Stimulated activated CD8-positive, alpha-beta memory T cell treated with anti-CD3 and anti-CD28 coated beads, Interleukin-2, amount 100 ng/mL, for 1 hour (primary cell): ENCODE data around the gene TRIP4.
"Not testable (repeated sequence)": the region's sequence is repeated elsewhere in the genome, so short reads cannot be mapped to it uniquely, and the experiment has no call there.

Experiments used
- DNase-seq, 2 donors: peaks; one replicate each; pipeline ENCODE4 v3.0.0-alpha.2; 2020; ENCODE audit warnings: low read depth in 2 of 2

Gene TRIP4

DNA sequence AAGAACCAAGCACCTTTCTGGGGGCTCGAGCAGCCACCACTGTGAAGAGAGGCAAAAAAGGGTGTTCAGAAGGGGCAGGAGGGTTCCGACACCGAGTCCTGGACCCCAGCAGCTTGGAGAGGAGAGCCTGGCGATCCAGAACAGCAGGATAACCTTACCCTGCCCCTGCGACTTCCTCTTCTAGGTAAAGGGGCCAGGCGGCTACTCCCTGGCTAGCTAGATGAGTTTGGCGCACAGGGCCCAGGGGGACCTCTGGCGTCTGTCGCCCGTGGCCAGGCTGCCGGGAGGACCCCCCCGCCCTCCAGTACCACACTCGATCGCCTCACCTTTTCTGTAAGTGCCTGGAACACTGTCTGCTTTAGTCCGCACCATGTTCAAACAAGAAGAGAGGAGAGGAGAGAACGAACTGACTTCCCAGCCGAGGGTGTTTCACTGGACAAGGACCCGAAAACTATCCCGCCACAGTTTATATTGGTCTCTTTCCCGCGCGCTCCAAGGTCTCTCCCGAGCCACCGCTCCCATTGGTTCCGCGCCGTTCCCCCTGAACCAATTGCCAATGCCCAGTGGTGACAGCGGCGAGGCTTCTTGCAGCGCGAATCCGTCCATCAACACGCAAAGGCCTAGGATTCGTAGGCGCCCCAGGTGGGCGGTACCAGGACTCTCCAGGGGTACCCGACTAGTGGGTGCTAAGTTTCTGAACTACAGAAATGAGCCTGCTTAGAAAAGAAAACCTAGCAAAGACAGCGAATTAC lies 6.5 kb upstream of the TRIP4 start, which contains the start of gene PCLAF:
Gene PCLAF, minus strand, starts transcription at position 442 of the 752 bp plus-strand sequence. Its CDS starts 70 bp downstream, at position 372.
- peak; percentile 72 to 81 for DNase-seq

DNA sequence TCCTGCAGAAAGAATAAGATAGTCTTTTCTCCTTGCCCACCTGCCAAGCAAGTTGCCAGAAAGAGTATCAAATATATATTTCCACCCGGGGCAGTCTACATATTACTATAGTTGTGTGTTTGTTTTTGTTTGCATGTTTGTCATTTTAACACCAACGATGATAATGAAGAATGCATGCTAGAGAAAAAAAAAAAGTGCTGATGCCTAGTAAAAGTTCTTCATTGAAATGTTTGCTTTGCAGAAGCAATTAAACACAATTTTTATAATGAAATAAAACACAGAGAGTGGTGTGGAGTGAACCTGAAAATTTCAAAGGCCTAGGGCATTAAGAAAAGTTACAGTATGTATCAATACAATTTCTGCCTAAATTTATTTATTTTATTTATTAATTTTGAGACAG lies 3.9 kb upstream of the TRIP4 start:
- no peak for DNase-seq

DNA sequence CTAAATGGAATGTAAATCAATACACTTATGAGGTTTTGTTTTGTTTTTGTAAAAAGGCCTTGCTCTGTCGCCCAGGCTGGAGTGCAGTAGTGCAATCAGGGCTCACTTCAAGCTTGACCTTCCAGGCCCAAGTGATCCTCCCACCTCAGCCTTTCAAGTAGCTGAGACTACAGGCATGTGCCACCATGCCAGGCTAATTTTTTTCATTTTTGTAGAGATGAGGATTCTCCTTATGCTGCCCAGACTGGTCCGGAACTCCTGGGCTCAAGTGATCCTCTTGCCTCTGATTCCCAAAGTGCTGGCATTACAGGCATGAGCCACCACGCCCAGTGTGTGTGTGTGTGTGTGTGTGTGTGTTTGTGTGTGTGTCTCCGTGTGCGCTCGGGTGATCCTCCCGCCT lies 1.3 kb upstream of the TRIP4 start:
- no peak for DNase-seq

DNA sequence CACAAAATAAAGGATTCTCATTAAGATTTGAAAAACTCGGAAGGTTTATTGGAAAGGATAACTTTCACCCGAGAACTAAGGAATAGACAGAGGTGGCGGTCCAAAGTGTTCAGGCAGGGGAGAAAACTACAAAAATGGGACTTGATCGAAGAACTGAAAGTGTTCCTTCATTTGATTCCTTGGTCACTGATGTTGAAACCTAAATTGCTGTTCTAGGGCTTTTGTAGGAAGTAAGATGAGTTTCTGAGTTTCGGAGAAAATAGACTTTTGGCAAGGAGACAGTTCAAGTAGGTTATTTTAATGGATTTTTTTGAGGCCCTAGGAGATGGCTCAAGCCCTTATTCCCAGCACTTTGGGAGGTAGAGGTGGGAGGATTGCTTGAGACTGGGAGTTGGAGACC lies 1.4 kb downstream of the TRIP4 start:
- no peak for DNase-seq

DNA sequence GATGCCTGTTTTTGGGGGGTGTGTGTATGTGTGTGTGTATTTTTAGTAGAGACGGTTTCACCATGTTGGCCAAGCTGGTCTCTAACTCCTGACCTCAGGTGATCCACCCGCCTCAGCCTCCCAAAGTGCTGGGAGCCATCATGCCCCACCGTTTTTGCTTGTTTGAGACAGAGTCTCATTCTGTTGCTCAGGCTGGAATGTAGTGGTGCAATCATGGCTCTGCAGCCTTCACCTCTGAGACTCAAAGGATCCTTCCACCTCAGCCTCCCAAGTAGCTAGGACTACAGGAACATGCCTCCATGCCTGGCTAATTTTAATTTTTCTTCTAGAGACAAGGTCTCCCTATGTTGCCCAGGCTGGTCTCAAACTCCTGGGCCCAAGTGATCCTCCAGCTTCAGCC lies 4.8 kb downstream of the TRIP4 start:
- not testable (repeated sequence) for DNase-seq

DNA sequence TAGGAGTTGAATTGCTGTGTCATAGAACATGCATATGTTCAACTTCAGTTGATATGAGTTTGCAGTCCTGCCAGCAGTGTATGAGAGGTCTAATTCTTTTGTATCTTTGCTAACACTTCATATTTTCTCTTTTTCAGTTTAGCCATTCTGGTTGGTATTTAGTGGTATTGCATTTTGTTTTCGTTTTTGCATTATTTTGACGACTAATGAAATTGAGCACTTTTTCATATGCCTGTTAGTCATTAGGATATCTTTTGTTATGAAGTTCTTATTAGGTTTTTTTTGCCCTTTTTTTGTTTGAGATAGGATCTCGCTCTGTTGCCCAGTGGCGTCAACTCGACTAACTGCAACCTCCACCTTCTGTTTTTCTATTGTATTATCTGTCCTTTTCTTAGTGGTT lies 9.2 kb downstream of the TRIP4 start:
- no peak for DNase-seq

DNA sequence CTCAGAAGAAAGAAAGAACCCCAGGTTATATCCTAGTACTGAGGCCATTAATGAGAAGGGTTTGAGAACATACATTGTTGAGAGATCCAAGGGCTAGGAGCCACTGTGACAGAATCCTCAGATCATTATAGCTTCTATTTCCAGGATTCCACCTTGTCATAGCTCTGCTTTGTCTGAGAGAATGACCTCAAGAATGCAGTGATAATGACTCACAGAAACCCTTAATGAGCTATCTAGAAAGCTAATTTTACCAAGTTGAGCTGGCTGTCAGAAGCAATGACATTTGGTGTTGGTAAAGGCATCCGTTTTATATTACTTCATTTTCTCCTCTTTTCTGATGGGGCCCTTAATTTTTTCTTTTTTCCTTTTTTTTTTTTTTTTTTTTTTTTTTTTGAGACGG lies 10.9 kb downstream of the TRIP4 start:
- no peak for DNase-seq

DNA sequence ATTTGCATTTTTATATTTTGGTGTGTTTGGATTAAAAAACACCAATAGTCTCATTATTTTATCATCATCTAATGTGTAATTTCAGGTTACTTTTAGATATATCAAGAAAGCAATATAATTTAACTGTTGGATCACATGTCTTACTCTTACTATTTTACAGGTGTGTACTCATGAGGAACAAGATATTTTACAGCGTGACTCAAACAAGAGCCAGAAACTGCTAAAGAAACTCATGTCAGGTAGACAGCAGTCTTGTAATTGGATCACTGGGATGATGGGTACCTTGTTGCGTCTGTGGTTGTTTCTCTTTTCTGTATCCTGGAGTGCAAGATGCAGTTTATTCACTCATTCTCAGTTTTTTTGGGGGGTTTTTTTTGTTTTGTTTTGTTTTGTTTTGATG lies 12.9 kb downstream of the TRIP4 start:
- DNase-seq, result no peak

DNA sequence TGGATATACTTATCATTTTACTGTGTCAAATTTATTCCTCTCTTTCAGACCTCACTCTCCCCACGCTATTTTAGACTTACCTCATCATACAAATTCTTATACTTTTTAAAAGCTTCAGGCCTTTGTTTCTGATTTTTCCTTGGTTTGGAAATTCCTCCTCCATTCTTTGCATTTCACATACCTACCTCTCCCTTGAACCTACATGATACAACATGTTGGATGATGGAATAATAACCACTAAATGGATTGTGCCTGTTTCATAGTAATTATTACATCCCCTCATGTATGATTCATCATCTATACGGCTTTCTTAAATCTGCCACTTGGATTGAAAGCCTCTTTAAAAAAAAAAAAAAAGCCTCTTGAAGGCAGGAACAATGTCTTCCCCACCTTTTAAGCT lies 24.6 kb downstream of the TRIP4 start:
- no peak for DNase-seq

DNA sequence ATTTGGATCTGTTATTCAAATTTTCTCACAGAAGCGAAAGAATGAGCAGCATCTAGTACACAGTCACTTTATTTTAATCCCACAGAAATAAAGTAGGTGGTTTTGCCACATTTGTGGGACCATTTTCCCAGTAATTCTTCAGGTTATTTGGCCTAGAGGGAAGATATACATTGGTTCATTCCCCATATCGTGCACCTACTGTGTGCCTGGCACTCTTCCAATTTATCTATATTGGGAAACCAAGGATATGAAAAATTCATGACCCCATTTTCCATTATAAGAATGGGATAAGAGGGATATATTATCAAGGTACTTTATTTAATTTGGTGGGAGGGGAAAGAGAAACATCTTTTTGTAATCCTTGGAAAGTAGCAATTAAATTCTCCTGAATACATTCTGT lies 35.1 kb downstream of the TRIP4 start:
- no peak for DNase-seq

DNA sequence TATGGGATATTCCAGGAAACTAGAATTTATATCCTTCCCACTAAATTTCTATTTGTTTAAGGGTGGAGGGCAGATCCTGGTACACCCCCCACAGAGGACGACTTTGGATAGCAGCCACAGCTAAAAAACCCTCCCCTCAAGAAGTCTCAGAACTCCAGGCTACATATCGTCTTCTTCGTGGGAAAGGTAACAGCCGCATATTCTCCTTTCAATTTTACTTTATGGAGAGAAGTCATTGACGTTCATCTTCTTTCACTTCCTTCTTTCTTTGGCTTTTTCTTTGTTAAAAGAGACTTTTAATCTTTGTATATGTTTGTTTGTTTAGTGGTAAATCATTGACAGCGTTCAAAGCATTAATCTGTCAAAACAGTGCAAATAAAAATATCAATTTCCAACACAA lies 36.3 kb downstream of the TRIP4 start:
- DNase-seq, result no peak

DNA sequence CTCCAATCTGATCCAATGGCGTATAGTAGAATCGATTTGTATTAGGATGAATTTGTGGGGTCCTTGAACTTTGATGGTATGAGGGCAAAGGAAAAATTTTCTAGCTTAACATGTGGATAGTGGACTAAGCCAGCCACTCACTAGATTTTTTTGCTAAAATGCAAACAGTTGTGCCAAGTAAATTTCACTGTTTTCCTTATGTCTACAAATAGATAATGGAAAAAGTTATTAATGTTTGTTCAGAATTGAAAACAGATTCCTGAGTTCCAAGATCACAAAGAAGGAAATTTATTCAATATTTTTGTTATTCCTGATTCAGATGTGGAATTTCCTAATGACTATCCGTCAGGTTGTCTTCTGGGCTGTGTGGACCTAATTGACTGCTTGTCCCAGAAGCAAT lies 37.6 kb downstream of the TRIP4 start:
- DNase-seq, result no peak

DNA sequence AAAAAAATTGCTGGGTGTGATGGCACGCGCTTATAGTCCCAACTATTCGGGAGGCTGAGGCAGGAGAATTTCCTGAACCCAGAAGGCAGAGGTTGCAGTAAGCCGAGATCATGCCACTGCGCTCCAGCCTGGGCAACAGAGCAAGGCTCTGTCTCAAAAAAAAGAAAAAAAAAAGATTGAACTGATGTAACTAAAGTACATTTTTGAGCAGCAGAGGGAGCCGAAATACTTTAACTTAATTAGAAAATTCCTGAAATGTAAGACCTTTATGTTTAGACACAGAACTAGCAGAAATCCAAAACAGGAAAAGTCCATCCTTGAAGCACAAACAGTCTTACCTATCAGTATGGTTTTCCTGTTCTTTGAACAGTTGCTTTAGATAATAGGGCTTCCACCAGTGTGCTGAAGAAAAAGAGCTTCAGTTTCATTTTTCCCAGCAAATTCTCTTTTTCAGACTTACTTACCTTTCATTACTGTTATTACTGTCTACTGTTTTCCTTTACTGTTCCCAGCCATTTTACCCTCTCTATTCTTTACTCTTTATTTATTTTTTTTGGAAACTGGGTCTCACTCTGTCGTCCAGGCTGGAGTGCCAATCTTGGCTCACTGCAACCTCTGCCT lies 39.3 kb downstream of the TRIP4 start:
- no peak for DNase-seq

DNA sequence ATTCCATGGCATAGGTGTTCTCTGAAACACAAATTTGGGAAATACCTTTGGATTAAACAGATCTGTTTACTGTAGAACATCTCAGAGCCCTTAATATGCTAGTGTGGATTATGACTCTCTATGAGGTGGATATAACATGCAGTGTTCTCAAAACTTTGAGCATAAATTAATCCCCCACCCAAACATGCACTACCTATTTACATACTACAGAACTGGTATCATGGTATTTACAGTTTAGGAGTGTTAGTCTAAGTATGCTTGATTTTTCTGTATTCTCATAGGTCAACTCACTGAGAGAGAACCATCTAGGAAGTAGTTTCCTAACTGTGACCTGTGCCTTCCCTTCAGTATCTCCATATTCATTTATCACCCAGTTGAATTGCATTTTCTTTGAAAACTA lies 41.8 kb downstream of the TRIP4 start:
- DNase-seq, result no peak

DNA sequence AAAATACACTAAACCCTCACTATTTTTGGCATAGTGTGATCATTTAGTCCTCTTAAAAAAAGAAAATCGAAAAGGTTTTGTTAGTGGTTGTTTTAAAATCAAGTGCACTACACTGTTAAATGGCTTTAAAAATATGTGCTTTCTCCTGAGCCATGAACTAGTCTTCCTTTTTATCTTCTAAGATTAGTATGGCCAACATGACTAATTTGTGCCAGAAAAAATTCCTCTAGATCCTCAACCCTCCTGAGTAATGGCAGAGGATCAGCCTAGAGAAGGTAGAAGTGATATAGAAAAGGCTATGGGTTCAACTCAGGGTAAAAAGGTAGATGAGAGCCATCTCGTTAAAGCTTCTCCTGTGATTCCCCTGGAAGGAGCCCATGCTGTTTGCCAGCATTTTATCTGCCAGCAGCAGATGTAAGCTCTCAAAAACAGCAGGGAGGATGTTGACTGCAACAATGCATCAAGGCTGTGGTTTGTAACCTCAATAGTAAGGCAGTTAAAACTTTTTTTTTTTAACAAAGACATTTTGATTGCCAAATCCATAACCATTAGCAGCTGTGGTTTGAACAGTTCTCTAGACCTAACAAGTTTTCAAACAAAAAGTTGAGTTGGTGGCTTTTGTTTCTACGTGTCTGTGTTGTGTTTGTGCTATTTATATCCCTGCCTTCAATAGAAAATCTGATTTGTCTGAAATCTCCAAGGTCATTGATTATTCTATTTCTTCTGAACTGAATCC lies 42.5 kb downstream of the TRIP4 start:
- DNase-seq, result peak; percentile 2 to 11

DNA sequence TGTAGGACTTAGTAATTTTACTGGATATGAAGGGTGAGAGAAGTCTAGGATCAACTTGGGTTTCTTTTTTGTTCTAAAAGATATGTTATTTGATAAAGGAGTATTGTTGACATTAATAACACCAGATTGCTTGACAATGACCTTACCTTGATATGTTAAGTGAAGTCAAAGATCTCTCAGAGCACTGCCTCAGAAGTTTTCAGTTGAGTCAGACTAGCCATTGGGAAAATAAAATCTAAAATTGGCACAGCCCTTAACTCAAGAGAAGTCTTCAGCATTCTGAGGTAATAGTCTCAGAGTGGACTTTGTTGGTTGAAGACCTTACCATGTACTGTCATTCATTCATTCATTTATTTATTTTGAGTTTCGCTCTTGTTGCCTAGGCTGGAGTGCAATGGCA lies 50.3 kb downstream of the TRIP4 start:
- DNase-seq, result no peak

DNA sequence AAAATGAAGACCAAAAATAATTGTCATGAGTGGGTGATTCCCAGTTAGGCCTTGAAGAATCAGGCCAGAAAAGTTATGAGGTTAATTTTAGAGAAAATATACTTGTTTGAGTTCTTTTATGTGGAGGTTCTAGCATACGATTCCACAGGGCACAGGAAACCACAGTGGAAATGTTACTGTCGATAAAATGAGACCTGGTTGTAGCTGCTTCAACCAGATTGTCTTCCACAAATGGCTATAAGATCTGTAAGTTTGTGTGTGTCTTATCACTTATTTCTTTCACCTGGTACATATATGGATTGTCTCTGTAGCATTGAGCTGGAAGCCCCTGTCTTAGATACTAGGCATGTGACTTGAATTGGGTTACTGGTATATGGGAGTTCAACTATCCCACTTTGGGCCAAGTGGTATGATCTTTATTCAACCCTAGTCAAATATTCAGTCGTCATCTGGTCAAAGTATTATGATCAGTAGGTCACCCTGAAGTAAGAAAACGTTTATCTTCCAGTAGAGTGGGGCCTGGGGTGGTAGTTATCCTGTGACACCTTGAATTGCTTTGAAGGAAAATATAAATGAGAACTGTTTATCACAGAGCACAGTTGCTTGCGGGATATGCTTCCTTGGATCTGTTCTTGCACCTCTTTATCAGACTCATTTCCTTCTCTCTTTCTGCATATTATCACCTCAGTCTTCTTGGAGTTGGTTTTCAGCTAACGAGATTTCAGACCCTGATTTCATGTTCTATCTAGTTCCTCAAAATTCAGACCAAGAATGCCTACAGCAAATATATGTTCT lies 51.2 kb downstream of the TRIP4 start:
- no peak for DNase-seq

DNA sequence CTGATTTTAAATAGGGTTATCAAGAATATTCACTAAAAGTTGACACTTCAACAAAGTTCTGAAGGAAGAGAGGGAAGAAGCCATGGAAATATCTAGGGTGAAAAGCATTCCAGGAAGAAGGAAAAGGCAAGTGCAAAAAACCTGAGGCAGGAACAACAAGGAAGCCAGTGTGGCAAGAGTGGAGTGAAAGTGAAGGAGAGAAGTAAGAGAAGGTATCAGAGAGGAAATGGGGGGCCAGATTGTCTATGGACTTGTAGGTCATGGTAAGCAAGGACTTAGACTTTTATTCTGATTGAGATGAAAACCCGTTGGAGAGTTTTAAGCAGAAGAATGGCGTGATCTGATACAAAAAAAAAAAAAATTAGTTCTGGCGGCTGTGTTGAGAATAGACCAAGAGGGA lies 54.2 kb downstream of the TRIP4 start:
- DNase-seq, result no peak

DNA sequence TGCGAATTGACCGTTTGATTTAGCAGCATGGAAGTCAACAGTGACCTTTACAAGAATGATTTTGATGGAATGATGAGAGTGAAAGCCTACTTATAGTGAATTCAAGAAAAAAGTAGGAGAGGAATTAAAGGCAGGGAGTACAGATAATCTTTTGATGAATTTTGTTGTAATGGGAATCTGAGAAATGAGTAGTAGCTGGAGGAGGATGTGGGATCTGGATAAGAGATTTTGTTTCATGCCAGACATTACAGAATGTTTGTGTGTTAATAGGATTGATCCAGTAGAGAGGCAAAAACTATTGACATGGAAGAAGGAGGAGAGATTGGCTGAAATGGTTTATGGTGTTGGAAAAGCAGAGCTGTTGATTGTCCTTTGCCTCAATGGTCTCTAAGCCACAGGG lies 55.4 kb downstream of the TRIP4 start:
- DNase-seq, result no peak

DNA sequence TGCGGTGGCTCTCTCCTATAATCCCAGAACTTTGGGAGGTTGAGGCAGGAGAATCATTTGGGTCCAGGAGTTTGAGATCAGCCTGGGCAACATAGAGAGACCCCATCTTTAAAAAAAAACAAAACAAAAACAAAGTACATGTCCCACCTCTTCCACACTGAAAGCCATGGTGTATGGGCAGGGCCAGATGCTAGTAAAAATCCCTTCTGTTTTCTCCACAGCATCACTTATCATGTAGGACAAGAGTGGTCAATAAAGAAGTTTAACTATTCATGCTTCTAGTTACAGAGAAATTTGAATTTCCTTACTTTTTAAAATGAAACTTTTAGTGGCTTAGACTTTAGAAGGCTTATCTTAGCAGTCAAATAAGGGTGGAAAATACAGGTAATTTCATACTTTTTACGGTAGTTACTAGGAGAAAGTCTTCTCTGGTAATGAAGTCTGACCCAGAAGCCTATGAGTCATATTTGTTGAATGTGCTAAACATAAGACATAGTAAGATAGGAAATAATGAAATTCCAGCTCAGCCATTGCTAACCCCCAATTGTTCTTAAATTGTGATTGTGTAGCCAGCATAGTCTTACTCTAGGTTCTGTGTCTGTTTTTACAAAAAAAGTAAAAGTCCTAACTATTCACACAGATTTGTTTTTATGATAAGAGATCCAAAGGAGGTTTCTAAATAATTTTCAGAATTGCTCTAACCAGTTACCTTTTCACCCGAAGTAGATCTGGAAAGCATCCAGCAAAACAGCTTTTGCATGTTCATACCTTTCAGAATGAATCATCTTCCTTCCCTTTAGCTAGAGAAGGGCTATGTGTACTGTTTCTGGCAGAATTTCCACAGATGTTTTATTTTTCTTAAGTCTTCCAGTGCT lies 56.3 kb downstream of the TRIP4 start:
- DNase-seq, result no peak

DNA sequence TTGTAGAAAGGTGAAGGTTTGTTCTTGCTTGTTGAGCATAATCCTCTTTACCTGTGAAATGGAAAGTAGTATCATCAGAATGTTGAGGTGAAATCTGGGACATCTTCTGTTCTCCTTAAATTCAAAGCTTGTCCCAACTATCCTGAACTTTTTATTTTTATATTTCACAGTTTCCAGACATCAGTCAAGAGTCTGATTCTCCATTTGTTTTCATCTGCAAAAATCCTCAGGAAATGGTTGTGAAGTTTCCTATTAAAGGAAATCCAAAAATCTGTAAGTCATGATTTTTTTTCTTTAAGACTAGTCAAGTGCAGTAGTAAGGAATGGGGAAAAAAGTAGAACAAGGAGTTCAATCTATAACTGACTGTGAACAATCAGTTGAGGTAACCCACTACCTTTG lies 57.2 kb downstream of the TRIP4 start:
- DNase-seq, result no peak
